Measurements from ENCODE around the gene CFAP97D2. TPM values are rescaled to one million over a fixed set of nuclear protein-coding genes. Genes with fewer than 3 reads are reported as not detected.

The CFAP97D2 gene
- polyA plus RNA-seq, 3 donors = 0.21 TPM; not detected in 2

DNA sequence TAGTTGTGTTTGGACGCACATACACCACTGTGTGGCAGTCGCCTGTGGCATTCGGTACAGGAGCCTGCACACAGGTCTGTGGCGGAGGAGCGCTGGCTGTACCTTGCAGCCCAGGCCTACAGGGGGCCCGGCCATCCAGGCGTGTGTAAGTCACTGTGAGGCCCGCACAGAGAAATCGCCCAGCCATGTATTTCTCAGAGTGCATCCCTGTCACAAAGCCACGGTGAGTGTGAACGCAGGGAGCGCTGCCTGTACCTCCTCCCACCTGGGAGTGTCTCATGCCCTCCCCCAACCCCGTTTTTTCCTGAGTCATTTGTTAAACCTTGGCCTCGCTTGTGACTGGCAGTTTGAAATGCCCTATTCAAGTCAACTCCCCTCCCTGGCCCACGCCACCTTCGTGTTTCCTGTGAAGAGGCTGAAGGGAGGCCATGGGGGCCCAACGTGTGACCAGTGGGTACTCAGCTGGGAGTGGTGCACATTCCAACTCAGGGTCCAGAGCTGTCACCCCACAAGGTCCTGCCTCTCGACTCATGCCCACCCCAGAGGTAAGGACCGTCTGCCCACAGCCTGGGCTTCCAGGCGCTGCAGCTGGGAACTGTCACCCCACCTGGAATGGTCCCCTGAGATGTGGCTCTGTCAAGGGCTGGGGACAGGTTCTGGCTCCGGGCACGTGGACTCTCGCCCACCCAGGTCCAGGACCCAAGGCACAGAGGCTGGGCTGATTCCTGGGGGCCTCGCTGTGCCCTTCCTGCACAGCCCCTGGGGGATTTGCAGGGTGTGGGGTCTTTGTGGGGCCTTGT is 35.1 kb upstream of the CFAP97D2 start:
- no peak overlapping the region for H3K4me3 Mint-ChIP-seq
- H3K36me3 Mint-ChIP-seq = no peaks in the 10 kb centered on the region
- Histone ChIP-seq H3K4me1 (ENCODE audit: control insufficient read depth in 1 of 2, insufficient read depth in 2 of 2, low read length in 2 of 2) (peaks cover 49 to 58% of the 10 kb centered on the region in 2 donors), H3K27ac (ENCODE audit: low read depth in 1 of 2, low read length in 2 of 2) (no peak overlapping the region), H3K9ac (ENCODE audit: insufficient read depth, low read length, poor library complexity, severe bottlenecking) (no peak overlapping the region), H4K20me1 (ENCODE audit: insufficient read depth, low read length) (no peaks in the 10 kb centered on the region), H3K4me2 (replicated peaks; ENCODE audit: extremely low read depth, low read length, poor library complexity, severe bottlenecking) (no peak overlapping the region), H3K36me3 (replicated peaks in 1 of 2; ENCODE audit: control insufficient read depth in 1 of 2, insufficient read depth in 2 of 2, low read length in 2 of 2) (no peaks in the 10 kb centered on the region), H2AFZ (ENCODE audit: insufficient read depth, low read depth, low read length, poor library complexity, severe bottlenecking) (no peak overlapping the region), H3K4me3 (replicated peaks in 1 of 3; ENCODE audit: low read depth in 2 of 3, low read length in 3 of 3) (no peak overlapping the region), H3K9me3 (replicated peaks in 1 of 2; ENCODE audit: control insufficient read depth in 1 of 2, insufficient read depth in 1 of 2, low read length in 2 of 2) (no peaks in the 10 kb centered on the region), H3K79me2 (ENCODE audit: insufficient read depth, low read length) (no peaks in the 10 kb centered on the region), H3K27me3 (ENCODE audit: control insufficient read depth in 2 of 2, insufficient read depth in 2 of 2, low read length in 2 of 2) (peaks cover 0 to 16% of the 10 kb centered on the region in 2 donors)
- DNase-seq = no peak
- intact Hi-C loops (cut with micrococcal nuclease) = no loop called here
- H3K4me1 Mint-ChIP-seq = peaks cover 25% of the 10 kb centered on the region
- no peak overlapping the region for H3K27ac Mint-ChIP-seq
- peaks cover 0 to 5% (median 0%) of the 10 kb centered on the region in 7 donors for H3K9me3 Mint-ChIP-seq
- WGBS (ENCODE audit: insufficient coverage) = 83% methylated on average over 19 of the region's 24 CpGs
- TF ChIP-seq, protein P1, sequence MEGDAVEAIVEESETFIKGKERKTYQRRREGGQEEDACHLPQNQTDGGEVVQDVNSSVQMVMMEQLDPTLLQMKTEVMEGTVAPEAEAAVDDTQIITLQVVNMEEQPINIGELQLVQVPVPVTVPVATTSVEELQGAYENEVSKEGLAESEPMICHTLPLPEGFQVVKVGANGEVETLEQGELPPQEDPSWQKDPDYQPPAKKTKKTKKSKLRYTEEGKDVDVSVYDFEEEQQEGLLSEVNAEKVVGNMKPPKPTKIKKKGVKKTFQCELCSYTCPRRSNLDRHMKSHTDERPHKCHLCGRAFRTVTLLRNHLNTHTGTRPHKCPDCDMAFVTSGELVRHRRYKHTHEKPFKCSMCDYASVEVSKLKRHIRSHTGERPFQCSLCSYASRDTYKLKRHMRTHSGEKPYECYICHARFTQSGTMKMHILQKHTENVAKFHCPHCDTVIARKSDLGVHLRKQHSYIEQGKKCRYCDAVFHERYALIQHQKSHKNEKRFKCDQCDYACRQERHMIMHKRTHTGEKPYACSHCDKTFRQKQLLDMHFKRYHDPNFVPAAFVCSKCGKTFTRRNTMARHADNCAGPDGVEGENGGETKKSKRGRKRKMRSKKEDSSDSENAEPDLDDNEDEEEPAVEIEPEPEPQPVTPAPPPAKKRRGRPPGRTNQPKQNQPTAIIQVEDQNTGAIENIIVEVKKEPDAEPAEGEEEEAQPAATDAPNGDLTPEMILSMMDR (IDR thresholded peaks at IDR 0.05) = no peak
- H3K27me3 Mint-ChIP-seq (ENCODE audit: low read depth in 3 of 3) = peaks cover 13 to 21% (median 15%) of the 10 kb centered on the region in 3 donors

DNA sequence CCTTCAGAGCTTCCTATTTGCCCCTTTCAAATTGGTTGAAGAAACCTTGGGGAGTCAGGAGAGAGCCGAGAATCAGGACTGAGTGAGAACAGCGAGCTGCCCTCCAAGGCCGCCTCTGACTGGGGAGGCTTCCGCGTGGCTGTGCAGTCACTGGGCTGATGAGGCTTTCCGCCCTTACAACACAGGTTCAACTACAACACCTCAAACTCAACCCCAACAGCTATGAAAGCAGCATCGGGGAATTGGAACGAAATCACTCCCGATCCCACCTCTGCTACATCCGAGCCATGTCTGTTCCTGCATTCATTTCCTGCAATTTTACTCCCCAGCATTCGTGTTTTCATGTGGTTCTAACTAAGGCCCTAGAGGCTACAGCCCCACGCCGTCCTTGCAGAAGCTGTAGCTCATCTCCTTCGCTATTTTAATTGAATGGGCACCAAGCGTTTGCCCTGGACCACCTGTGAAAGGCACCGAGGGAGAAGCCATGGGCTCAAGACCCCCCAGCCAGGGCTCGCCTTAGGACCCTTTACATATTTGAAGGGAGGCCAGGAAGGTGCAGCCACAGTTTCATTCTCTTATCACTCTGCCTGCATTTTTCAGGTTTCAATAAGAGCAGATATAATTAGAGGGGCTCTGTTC is 34.3 kb upstream of the CFAP97D2 start:
- Histone ChIP-seq H4K20me1 (ENCODE audit: insufficient read depth, low read length) (no peaks in the 10 kb centered on the region), H3K4me2 (replicated peaks; ENCODE audit: extremely low read depth, low read length, poor library complexity, severe bottlenecking) (no peak overlapping the region), H3K36me3 (replicated peaks in 1 of 2; ENCODE audit: control insufficient read depth in 1 of 2, insufficient read depth in 2 of 2, low read length in 2 of 2) (no peaks in the 10 kb centered on the region), H3K4me1 (ENCODE audit: control insufficient read depth in 1 of 2, insufficient read depth in 2 of 2, low read length in 2 of 2) (peaks cover 49 to 60% of the 10 kb centered on the region in 2 donors), H3K27me3 (ENCODE audit: control insufficient read depth in 2 of 2, insufficient read depth in 2 of 2, low read length in 2 of 2) (peaks cover 0 to 16% of the 10 kb centered on the region in 2 donors), H3K9me3 (replicated peaks in 1 of 2; ENCODE audit: control insufficient read depth in 1 of 2, insufficient read depth in 1 of 2, low read length in 2 of 2) (no peaks in the 10 kb centered on the region), H3K9ac (ENCODE audit: insufficient read depth, low read length, poor library complexity, severe bottlenecking) (no peak overlapping the region), H3K27ac (ENCODE audit: low read depth in 1 of 2, low read length in 2 of 2) (no peak overlapping the region), H2AFZ (ENCODE audit: insufficient read depth, low read depth, low read length, poor library complexity, severe bottlenecking) (no peak overlapping the region), H3K4me3 (replicated peaks in 1 of 3; ENCODE audit: low read depth in 2 of 3, low read length in 3 of 3) (no peak overlapping the region), H3K79me2 (ENCODE audit: insufficient read depth, low read length) (no peaks in the 10 kb centered on the region)
- intact Hi-C loops (cut with micrococcal nuclease) = no loop called here
- TF ChIP-seq, protein P1 (IDR thresholded peaks at IDR 0.05) = no peak
- peak overlapping the region in 1 of 7 donors; percentile 57 for H3K27ac Mint-ChIP-seq
- peaks cover 0 to 5% (median 0%) of the 10 kb centered on the region in 7 donors for H3K9me3 Mint-ChIP-seq
- H3K27me3 Mint-ChIP-seq (ENCODE audit: low read depth in 3 of 3) = peaks cover 13 to 20% (median 17%) of the 10 kb centered on the region in 3 donors
- peaks cover 32% of the 10 kb centered on the region for H3K4me1 Mint-ChIP-seq
- DNase-seq = no peak
- peak overlapping the region in 1 of 2 donors; percentile 53 for H3K4me3 Mint-ChIP-seq
- 95% methylated on average over 15 of the region's 17 CpGs for WGBS (ENCODE audit: insufficient coverage)
- no peaks in the 10 kb centered on the region for H3K36me3 Mint-ChIP-seq

All from CD14-positive monocyte (primary cell).